ENCODE data around the gene FOXJ1. TPM values are rescaled to one million over a fixed set of nuclear protein-coding genes. Genes with fewer than 3 reads are reported as not detected.
A peak's percentile ranks its signal among the peaks of the same experiment; 100 is the strongest.

FOXJ1 gene
- total RNA-seq, 1 experiment from 2014 or later = 0.10 TPM

- H3K36me3 ChIP-seq = no peaks in the 10 kb centered on the region
- H3K4me3 ChIP-seq = no peak overlapping the region
- DNase-seq = peak in 1 of 2 experiments; percentile 45
- no peaks in the 10 kb centered on the region for H3K9me3 ChIP-seq (replicated peaks)
- H3K27ac ChIP-seq = peak overlapping the region; percentile 68
- H3K27me3 ChIP-seq = no peaks in the 10 kb centered on the region
- peaks cover 25% of the 10 kb centered on the region for H3K4me1 ChIP-seq
Measured at GRCh38 chr17:76106703-76107102, 34.3 kb downstream of the FOXJ1 start.

- Histone ChIP-seq H3K36me3 (peaks cover 14% of the 10 kb centered on the region), H3K4me3 (no peak overlapping the region), H3K9me3 (replicated peaks) (no peaks in the 10 kb centered on the region), H3K27ac (no peak overlapping the region), H3K27me3 (no peaks in the 10 kb centered on the region), H3K4me1 (peaks cover 25% of the 10 kb centered on the region)
- no peak for DNase-seq
Measured at GRCh38 chr17:76104896-76105231, 36.2 kb downstream of the FOXJ1 start.

GRCh38 chr17:76104140-76104895 is 36.7 kb downstream of the FOXJ1 start:
- Histone ChIP-seq H3K36me3 (peaks cover 19% of the 10 kb centered on the region), H3K4me1 (peaks cover 25% of the 10 kb centered on the region), H3K9me3 (replicated peaks) (no peaks in the 10 kb centered on the region), H3K4me3 (peak overlapping the region; percentile 66), H3K27ac (peak overlapping the region; percentile 65), H3K27me3 (no peaks in the 10 kb centered on the region)
- no peak for DNase-seq

GRCh38 chr17:76103274-76104139 is 37.5 kb downstream of the FOXJ1 start, which contains the start of gene EXOC7:
EXOC7 (minus strand) TSS chr17:76103787; CDS start chr17:76103692, 95 bp downstream.
- Histone ChIP-seq H3K4me1 (peaks cover 25% of the 10 kb centered on the region), H3K9me3 (replicated peaks) (no peaks in the 10 kb centered on the region), H3K4me3 (peak within 1 kb of the TSS; percentile 66), H3K27me3 (no peaks in the 10 kb centered on the region), H3K27ac (peak within 1 kb of the TSS; percentile 65), H3K36me3 (peaks cover 26% of the 10 kb centered on the region)
- DNase-seq = peak; percentile 95 to 99

GRCh38 chr17:76102944-76103273 is 38.1 kb downstream of the FOXJ1 start:
- Histone ChIP-seq H3K9me3 (replicated peaks) (no peaks in the 10 kb centered on the region), H3K4me3 (peak overlapping the region; percentile 66), H3K4me1 (peaks cover 25% of the 10 kb centered on the region), H3K36me3 (peaks cover 26% of the 10 kb centered on the region), H3K27me3 (no peaks in the 10 kb centered on the region), H3K27ac (peak overlapping the region; percentile 65)
- no peak for DNase-seq

- no peaks in the 10 kb centered on the region for H3K27me3 ChIP-seq
- H3K27ac ChIP-seq = no peak overlapping the region
- no peaks in the 10 kb centered on the region for H3K9me3 ChIP-seq (replicated peaks)
- H3K4me3 ChIP-seq = no peak overlapping the region
- no peak for DNase-seq
- H3K36me3 ChIP-seq = peaks cover 61% of the 10 kb centered on the region
- no peaks in the 10 kb centered on the region; the same call in 1 of the 2 replicates for H3K4me1 ChIP-seq
Measured at GRCh38 chr17:76097716-76098295, 43.2 kb downstream of the FOXJ1 start.

GRCh38 chr17:76095943-76096342 is 45.1 kb downstream of the FOXJ1 start:
- Histone ChIP-seq H3K9me3 (replicated peaks) (no peaks in the 10 kb centered on the region), H3K4me3 (no peak overlapping the region), H3K27ac (no peak overlapping the region), H3K27me3 (no peaks in the 10 kb centered on the region), H3K4me1 (no peaks in the 10 kb centered on the region), H3K36me3 (peaks cover 62% of the 10 kb centered on the region)
- no peak for DNase-seq

- Histone ChIP-seq H3K9me3 (replicated peaks) (no peaks in the 10 kb centered on the region), H3K4me1 (no peaks in the 10 kb centered on the region), H3K36me3 (peaks cover 52% of the 10 kb centered on the region), H3K27me3 (no peaks in the 10 kb centered on the region), H3K27ac (no peak overlapping the region), H3K4me3 (no peak overlapping the region)
- no peak for DNase-seq
Measured at GRCh38 chr17:76094046-76094445, 47.0 kb downstream of the FOXJ1 start.

DNA sequence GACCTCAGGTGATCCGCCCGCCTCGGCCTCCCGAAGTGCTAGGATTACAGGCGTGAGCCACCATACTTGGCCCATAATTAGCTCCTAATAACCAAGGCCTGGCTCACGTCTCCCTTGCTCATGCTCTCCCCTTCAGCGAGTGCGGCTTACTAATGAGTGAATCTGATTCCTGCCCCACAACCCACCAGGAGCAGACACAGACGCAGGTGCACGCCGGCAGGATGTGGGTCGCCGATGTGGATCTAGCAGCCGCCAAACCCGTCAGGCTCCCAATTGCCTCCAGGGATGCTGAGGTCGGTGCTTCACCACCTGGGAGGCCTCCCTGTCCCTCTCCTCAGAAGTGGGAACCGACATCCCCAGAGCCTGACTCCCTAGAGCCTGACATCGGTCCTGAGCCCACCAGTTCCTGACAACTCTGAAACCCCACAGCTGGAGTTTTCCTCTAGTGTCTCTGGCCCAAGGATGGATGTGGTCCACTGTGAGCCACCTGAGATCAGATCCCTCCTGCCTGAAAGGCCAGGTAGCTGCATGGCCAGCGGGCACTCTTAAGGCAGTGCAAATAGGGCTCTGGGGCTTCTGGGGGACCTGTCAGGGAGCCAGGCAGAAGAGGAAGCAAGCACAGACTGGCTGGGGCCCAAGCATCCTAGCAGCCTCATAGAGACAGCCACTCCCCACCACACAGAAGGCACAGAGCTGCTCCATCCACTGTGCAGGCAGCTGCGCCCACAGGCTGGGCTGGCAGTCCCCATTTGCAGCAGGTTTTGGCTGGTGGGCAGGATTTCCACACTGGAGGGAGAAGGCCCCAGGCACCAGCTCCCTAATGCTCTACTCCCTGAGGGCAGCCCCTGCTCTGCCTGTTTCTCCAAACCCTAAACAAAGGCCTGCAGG is 48.3 kb downstream of the FOXJ1 start:
- no peak overlapping the region for H3K4me3 ChIP-seq
- H3K27ac ChIP-seq = no peak overlapping the region
- H3K9me3 ChIP-seq (replicated peaks) = no peaks in the 10 kb centered on the region
- no peaks in the 10 kb centered on the region for H3K27me3 ChIP-seq
- no peaks in the 10 kb centered on the region for H3K4me1 ChIP-seq
- DNase-seq = no peak
- H3K36me3 ChIP-seq = peaks cover 55% of the 10 kb centered on the region

DNA sequence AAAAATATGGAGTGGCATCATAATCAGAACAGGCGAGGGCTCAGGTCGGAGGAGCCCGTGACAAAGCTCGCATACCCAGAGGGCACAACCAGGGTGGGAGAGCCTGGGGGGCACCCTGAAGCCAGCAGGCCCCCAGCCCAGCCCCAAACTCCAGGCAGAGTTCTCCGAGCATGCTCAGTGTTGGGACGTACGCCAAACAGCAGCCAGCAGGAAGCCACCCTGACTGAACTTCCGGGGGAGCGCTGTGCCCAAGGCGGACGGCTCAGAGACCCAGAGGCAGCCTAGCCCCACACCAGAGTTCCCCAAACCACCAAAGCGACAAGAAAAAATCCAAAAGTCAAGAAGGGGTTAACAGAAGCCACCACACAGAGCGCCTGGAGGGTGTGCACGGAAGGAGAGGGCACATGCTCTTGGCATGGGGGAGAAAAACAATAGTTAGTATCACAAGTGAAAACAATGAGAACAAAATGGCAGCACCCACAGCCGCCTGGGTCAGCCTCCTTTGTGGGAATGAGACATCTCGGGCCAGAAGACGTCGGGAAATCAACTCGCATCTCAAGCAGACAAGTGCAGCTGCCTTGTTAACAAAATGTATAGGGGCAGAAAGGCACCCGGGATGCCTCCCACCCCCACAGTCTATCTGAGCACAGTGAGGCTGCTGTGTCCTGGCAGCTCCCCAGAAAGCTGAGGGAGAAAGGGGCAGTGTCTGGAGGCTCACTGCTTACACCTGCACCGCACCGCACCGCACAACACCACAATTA is 49.3 kb downstream of the FOXJ1 start:
- no peak for DNase-seq
- H3K4me1 ChIP-seq = no peaks in the 10 kb centered on the region
- H3K27ac ChIP-seq = no peak overlapping the region
- peaks cover 53% of the 10 kb centered on the region for H3K36me3 ChIP-seq
- no peaks in the 10 kb centered on the region for H3K27me3 ChIP-seq
- H3K9me3 ChIP-seq (replicated peaks) = no peaks in the 10 kb centered on the region
- no peak overlapping the region for H3K4me3 ChIP-seq

GRCh38 chr17:76090517-76091129 is 50.4 kb downstream of the FOXJ1 start:
- H3K9me3 ChIP-seq (replicated peaks) = no peaks in the 10 kb centered on the region
- H3K4me1 ChIP-seq = no peaks in the 10 kb centered on the region
- H3K4me3 ChIP-seq = no peak overlapping the region
- no peaks in the 10 kb centered on the region for H3K27me3 ChIP-seq
- H3K36me3 ChIP-seq = peaks cover 51% of the 10 kb centered on the region
- no peak for DNase-seq
- H3K27ac ChIP-seq = no peak overlapping the region

- DNase-seq = no peak
- Histone ChIP-seq H3K27me3 (no peaks in the 10 kb centered on the region), H3K9me3 (replicated peaks) (no peaks in the 10 kb centered on the region), H3K36me3 (peaks cover 52% of the 10 kb centered on the region), H3K4me1 (no peaks in the 10 kb centered on the region), H3K4me3 (no peak overlapping the region), H3K27ac (no peak overlapping the region)
Measured at GRCh38 chr17:76089680-76090516, 51.1 kb downstream of the FOXJ1 start.
